Tibial nerve (tissue), 4 donors: ENCODE measurements around the gene CASZ1.

Experiments used
- CTCF ChIP-seq, 5 experiments: fragments of 200-600 bp in 3 of 5; fragments of 450-650 bp in 2 of 5; sonication (generic) in 3 of 5; IDR thresholded peaks; one replicate each; pipeline ENCODE4 v1.5.1; 2016 to 2019; ENCODE audit warnings: antibody characterized with exemption in 5 of 5, mild to moderate bottlenecking in 3 of 5, moderate library complexity in 2 of 5
- EP300 ChIP-seq, 2 donors: sonication (generic); formaldehyde crosslinking; IDR thresholded peaks; one replicate each; pipeline ENCODE4 v1.6.1; 2017; ENCODE audit warnings: antibody characterized with exemption in 2 of 2, mild to moderate bottlenecking in 1 of 2
- POLR2A ChIP-seq, 2 donors: fragments of 450-650 bp; IDR thresholded peaks; one replicate each; pipeline ENCODE4 v1.6.1; 2017; ENCODE audit warnings: antibody characterized with exemption in 2 of 2, mild to moderate bottlenecking in 2 of 2, moderate library complexity in 2 of 2

GRCh38 chr1:10745886-10746455, 50.5 kb downstream of the CASZ1 start:
- TF ChIP-seq CTCF (IDR thresholded peaks at IDR 0.05) = no peak
- no peak for TF ChIP-seq EP300 (IDR thresholded peaks at IDR 0.05)
- TF ChIP-seq POLR2A (IDR thresholded peaks at IDR 0.05) = no peak
